OCI-LY3 (cell line): Measurements from ENCODE around the gene NPLOC4.
"Not testable (repeated sequence)": the region's sequence is repeated elsewhere in the genome, so short reads cannot be mapped to it uniquely, and the experiment has no call there.

Experiments
- H2AFZ ChIP-seq: fragments of 200-600, 300-600 bp; shearing (Covaris generic); 2 replicates; pipeline ENCODE4 v1.6.0; 2014; ENCODE audit warnings: antibody characterized with exemption, low read depth, low read length
- H3K27ac ChIP-seq: fragments of 200-600, 300-600 bp; sonication (generic); 2 replicates; pipeline ENCODE4 v1.5.1; 2014; ENCODE audit warnings: mild to moderate bottlenecking, low read length, moderate library complexity, mixed read lengths
- H3K27me3 ChIP-seq: fragments of 200-600, 300-600 bp; sonication (generic); 2 replicates; pipeline ENCODE4 v1.6.1; 2014; ENCODE audit warnings: low read depth, low read length, mixed read lengths
- H3K36me3 ChIP-seq: fragments of 200-600, 300-600 bp; sonication (generic); replicated peaks from 2 replicates; pipeline ENCODE3; 2014; ENCODE audit warnings: low read depth, low read length, mixed read lengths
- H3K4me1 ChIP-seq: fragments of 300-600, 200-600 bp; sonication (generic); 2 replicates; pipeline ENCODE4 v1.6.1; 2014; ENCODE audit warnings: low read length, mixed read lengths
- H3K4me2 ChIP-seq: fragments of 200-600, 300-600 bp; sonication (generic); 2 replicates; pipeline ENCODE4 v1.6.1; 2014; ENCODE audit warnings: low read length, mixed read lengths
- H3K4me3 ChIP-seq: fragments of 300-600, 200-600 bp; sonication (generic); 2 replicates; pipeline ENCODE4 v1.5.1; 2014; ENCODE audit warnings: antibody characterized with exemption, mild to moderate bottlenecking, low read length, moderate library complexity
- H3K79me2 ChIP-seq: fragments of 300-600, 200-600 bp; shearing (Covaris generic); 2 replicates; pipeline ENCODE4 v1.6.1; 2014; ENCODE audit warnings: mild to moderate bottlenecking, low read length, mixed read lengths
- H3K9ac ChIP-seq: fragments of 300-600, 200-600 bp; shearing (Covaris generic); 2 replicates; pipeline ENCODE4 v1.6.0; 2014; ENCODE audit warnings: mild to moderate bottlenecking, low read length, moderate library complexity
- H3K9me3 ChIP-seq: fragments of 200-600, 300-600 bp; shearing (Covaris generic); 2 replicates; pipeline ENCODE4 v1.6.1; 2014; ENCODE audit warnings: low read length, mixed read lengths; ENCODE audit not compliant: insufficient read depth
- H4K20me1 ChIP-seq: fragments of 200-600, 300-600 bp; sonication (generic); 2 replicates; pipeline ENCODE4 v1.6.1; 2016; ENCODE audit warnings: low read length, mixed read lengths; ENCODE audit not compliant: insufficient read depth
- EZH2phosphoT487 ChIP-seq: fragments of 200-600 bp; shearing (Covaris generic); IDR thresholded peaks from 2 replicates; pipeline ENCODE4 v1.6.1; 2018; ENCODE audit warnings: antibody characterized with exemption, mixed run types, low read depth
- TF ChIP-seq, protein P1 (sequence below): fragments of 200-600, 300-600 bp; sonication (generic); IDR thresholded peaks from 2 replicates; pipeline ENCODE4 v1.5.1; 2014; ENCODE audit warnings: antibody characterized with exemption, low read length, low read depth

The NPLOC4 gene

DNA sequence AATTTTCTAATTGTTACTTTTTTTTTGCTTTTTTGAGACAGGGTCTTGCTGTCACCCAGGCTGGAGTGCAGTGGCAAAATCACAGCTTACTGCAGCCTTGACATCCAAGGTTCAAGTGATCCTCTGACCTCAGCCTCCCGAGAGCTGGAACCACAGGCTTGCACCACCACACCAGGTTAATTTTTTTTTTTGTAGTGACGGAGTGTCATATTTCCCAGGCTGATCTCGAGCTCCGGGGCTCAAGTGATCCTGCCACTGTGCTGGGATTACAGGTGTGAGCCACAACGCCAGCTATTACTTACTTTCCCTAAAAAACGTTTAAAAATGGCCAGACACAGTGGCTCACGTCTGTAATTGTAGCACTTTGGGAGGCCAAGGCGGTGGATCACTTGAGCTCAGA lies 6.6 kb downstream of the NPLOC4 start:
- no peak overlapping the region for H3K4me3 ChIP-seq

DNA sequence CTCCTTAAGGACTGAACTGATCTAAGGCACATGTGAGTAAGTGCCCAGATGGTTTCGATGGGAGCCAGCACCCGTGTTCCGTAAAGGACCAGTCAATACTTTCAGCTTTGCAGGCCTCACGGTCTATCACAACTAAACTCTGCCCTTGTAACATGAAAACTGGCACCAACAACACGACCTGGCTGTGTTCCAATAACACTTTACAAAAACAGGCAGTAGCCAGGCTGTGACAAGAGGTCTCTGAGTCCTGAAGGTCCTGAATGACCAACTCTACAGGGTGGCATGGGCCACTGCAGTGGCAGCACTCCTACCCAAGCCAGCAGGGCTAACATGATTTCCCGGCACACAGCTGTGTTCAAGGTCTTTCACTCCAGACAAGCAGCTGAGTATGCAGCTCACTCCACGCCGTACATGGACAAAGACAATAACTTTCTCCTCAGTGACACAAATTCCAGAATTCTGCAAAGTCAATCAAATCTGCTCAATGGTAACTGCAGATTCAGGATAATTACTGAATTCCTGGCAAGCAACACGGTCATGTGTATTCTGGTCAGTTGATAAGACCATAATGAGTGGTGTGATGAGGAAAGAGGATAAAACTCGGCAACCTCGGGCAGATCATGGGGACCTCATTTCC lies 15.3 kb downstream of the NPLOC4 start:
- Histone ChIP-seq H3K9me3 (no peaks in the 10 kb centered on the region), H3K36me3 (peaks cover 50% of the 10 kb centered on the region), H2AFZ (no peak overlapping the region), H3K79me2 (peaks cover 19% of the 10 kb centered on the region), H3K27me3 (no peaks in the 10 kb centered on the region), H3K9ac (no peak overlapping the region), H3K4me1 (no peaks in the 10 kb centered on the region), H3K4me2 (no peak overlapping the region), H3K27ac (no peak overlapping the region), H4K20me1 (no peaks in the 10 kb centered on the region), H3K4me3 (no peak overlapping the region)
- no peak for TF ChIP-seq EZH2phosphoT487
- TF ChIP-seq, protein P1, sequence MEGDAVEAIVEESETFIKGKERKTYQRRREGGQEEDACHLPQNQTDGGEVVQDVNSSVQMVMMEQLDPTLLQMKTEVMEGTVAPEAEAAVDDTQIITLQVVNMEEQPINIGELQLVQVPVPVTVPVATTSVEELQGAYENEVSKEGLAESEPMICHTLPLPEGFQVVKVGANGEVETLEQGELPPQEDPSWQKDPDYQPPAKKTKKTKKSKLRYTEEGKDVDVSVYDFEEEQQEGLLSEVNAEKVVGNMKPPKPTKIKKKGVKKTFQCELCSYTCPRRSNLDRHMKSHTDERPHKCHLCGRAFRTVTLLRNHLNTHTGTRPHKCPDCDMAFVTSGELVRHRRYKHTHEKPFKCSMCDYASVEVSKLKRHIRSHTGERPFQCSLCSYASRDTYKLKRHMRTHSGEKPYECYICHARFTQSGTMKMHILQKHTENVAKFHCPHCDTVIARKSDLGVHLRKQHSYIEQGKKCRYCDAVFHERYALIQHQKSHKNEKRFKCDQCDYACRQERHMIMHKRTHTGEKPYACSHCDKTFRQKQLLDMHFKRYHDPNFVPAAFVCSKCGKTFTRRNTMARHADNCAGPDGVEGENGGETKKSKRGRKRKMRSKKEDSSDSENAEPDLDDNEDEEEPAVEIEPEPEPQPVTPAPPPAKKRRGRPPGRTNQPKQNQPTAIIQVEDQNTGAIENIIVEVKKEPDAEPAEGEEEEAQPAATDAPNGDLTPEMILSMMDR = no peak

More for the DNA sequence above, 6.6 kb downstream of the NPLOC4 start:
- peaks cover 49% of the 10 kb centered on the region for H3K79me2 ChIP-seq
- H3K9ac ChIP-seq = no peak overlapping the region
- TF ChIP-seq, protein P1 = no peak
- no peak for TF ChIP-seq EZH2phosphoT487
- no peaks in the 10 kb centered on the region for H3K27me3 ChIP-seq
- H3K36me3 ChIP-seq = peaks cover 31% of the 10 kb centered on the region
- H2AFZ ChIP-seq = no peak overlapping the region
- H3K4me1 ChIP-seq = peaks cover under 1% of the 10 kb centered on the region; the same call in 1 of the 2 replicates
- H3K4me2 ChIP-seq = no peak overlapping the region
- H4K20me1 ChIP-seq = peaks cover under 1% of the 10 kb centered on the region; the same call in 1 of the 2 replicates
- no peak overlapping the region for H3K27ac ChIP-seq
- H3K9me3 ChIP-seq = no peaks in the 10 kb centered on the region

GRCh38 chr17:81618307-81618706 lies 18.6 kb downstream of the NPLOC4 start:
- not testable (repeated sequence) for H4K20me1 ChIP-seq, H3K9ac ChIP-seq, H3K9me3 ChIP-seq, H2AFZ ChIP-seq, H3K4me2 ChIP-seq, H3K27ac ChIP-seq, H3K4me3 ChIP-seq, H3K27me3 ChIP-seq, H3K4me1 ChIP-seq
- Histone ChIP-seq H3K79me2 (peaks cover 36% of the 10 kb centered on the region), H3K36me3 (peaks cover 44% of the 10 kb centered on the region)

DNA sequence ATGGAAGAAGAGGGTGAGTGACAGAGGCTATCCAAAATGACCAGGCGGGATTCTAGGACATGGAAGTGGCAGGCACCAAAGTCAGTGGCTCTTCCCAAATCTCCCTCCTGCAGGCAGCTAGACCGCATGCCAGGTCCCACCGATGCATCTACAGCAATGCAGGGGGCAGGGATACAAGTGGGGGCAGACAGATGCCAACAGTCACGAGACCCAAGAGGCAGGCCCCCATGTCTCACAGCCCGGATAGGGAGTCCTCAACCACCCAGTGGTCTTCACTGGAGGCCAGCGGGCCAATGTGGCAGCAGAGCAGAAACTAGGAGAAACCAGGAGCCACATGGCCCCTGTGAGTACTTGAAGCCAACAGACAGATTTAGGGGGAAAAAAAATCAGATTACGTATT lies 20.0 kb downstream of the NPLOC4 start:
- Histone ChIP-seq H3K4me3 (no peak overlapping the region), H2AFZ (no peak overlapping the region), H3K4me1 (no peaks in the 10 kb centered on the region), H3K36me3 (peaks cover 53% of the 10 kb centered on the region), H3K9ac (no peak overlapping the region), H4K20me1 (no peaks in the 10 kb centered on the region; the same call in 1 of the 2 replicates), H3K27me3 (no peaks in the 10 kb centered on the region), H3K4me2 (no peak overlapping the region), H3K9me3 (no peaks in the 10 kb centered on the region), H3K27ac (no peak overlapping the region), H3K79me2 (peaks cover 46% of the 10 kb centered on the region)
- no peak for TF ChIP-seq EZH2phosphoT487
- TF ChIP-seq, protein P1 = no peak
